Activated naive CD4-positive, alpha-beta T cell (primary cell): ENCODE results near the gene CHCHD4.
A peak's percentile ranks its signal among the peaks of the same experiment; 100 is the strongest.
"Not testable (repeated sequence)": the region's sequence is repeated elsewhere in the genome, so short reads cannot be mapped to it uniquely, and the experiment has no call there.

Experiments used
- DNase-seq, 4 experiments: peaks; one replicate each; lab custom pipeline; 2025; lab: John Stamatoyannopoulos, UW

Gene CHCHD4

GRCh38 chr3:14134291-14134690 lies 9.6 kb upstream of the CHCHD4 start:
- DNase-seq, result no peak

- no peak for DNase-seq
Measured at GRCh38 chr3:14133876-14134275, 9.2 kb upstream of the CHCHD4 start.

GRCh38 chr3:14133188-14133800 lies 8.6 kb upstream of the CHCHD4 start:
- DNase-seq, result no peak

GRCh38 chr3:14132689-14133088 lies 8.0 kb upstream of the CHCHD4 start:
- DNase-seq, result no peak

GRCh38 chr3:14132120-14132519 lies 7.5 kb upstream of the CHCHD4 start:
- no peak for DNase-seq

- no peak for DNase-seq
Measured at GRCh38 chr3:14131134-14131533, 6.5 kb upstream of the CHCHD4 start.

- no peak for DNase-seq
Measured at GRCh38 chr3:14130707-14131106, 6.0 kb upstream of the CHCHD4 start.

- DNase-seq, result no peak
Measured at GRCh38 chr3:14130230-14130629, 5.6 kb upstream of the CHCHD4 start.

GRCh38 chr3:14129296-14129695 lies 4.6 kb upstream of the CHCHD4 start:
- DNase-seq, result no peak

- DNase-seq, result no peak
Measured at GRCh38 chr3:14128724-14129123, 4.1 kb upstream of the CHCHD4 start.

- no peak for DNase-seq
Measured at GRCh38 chr3:14127516-14128161, 3.0 kb upstream of the CHCHD4 start.

- no peak for DNase-seq
Measured at GRCh38 chr3:14126887-14127505, 2.3 kb upstream of the CHCHD4 start.

GRCh38 chr3:14126017-14126886 lies 1.6 kb upstream of the CHCHD4 start:
- no peak for DNase-seq

GRCh38 chr3:14125193-14126016 lies 735 bp upstream of the CHCHD4 start:
- peak in 2 of 4 experiments; percentile 23 to 31 for DNase-seq

GRCh38 chr3:14124223-14124614 lies 451 bp downstream of the CHCHD4 start:
- peak in 3 of 4 experiments; percentile 47 to 55 (median 48) for DNase-seq

- DNase-seq, result no peak
Measured at GRCh38 chr3:14123308-14124222, 1.1 kb downstream of the CHCHD4 start.

GRCh38 chr3:14122301-14122700 lies 2.4 kb downstream of the CHCHD4 start:
- DNase-seq, result no peak

GRCh38 chr3:14121859-14122258 lies 2.8 kb downstream of the CHCHD4 start:
- DNase-seq, result no peak

- not testable (repeated sequence) for DNase-seq
Measured at GRCh38 chr3:14120921-14121448, 3.7 kb downstream of the CHCHD4 start.
